Right lobe of liver (tissue), 4 donors: Measurements from ENCODE around the gene ZBTB43.

ENCODE experiments used
- POLR2A ChIP-seq: fragments of 450-650 bp; IDR thresholded peaks from one replicate; pipeline ENCODE4 v1.6.1; 2017; ENCODE audit warnings: antibody characterized with exemption, mild to moderate bottlenecking
- TF ChIP-seq, protein P1 (sequence below), 4 donors: fragments of 200-600 bp in 3 of 4; fragments of 450-650 bp in 1 of 4; IDR thresholded peaks; one replicate each; pipeline versions ENCODE4 v1.5.1 to v1.8.0; 2016 to 2022; ENCODE audit warnings: antibody characterized with exemption in 4 of 4, mild to moderate bottlenecking in 2 of 4
- donor health status: DM: no; HTN: no; CAD: no.
- donor health status: DM: no; HTN: no; CAD: no.
- donor health status: DM: no; HTN: yes; CAD: no.

DNA sequence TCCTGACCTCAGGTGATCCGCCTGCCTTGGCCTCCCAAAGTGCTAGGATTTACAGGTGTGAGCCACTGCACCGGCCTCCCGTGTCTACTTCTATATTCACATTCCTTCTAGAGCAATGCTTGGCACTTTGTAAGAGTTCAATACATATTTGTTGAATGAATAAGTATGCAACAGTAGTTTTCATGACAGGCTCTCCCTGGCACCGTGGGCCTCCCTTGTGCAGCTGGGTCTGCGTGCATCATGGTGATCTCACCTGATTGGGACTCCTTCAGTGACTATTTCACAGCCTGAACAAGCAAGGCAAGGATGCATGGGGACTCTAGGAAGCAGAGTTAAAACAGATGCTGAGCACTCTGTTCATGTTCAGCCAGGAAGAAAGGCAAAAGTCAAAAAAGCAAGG, 48.8 kb downstream of the ZBTB43 start:
- TF ChIP-seq, protein P1, sequence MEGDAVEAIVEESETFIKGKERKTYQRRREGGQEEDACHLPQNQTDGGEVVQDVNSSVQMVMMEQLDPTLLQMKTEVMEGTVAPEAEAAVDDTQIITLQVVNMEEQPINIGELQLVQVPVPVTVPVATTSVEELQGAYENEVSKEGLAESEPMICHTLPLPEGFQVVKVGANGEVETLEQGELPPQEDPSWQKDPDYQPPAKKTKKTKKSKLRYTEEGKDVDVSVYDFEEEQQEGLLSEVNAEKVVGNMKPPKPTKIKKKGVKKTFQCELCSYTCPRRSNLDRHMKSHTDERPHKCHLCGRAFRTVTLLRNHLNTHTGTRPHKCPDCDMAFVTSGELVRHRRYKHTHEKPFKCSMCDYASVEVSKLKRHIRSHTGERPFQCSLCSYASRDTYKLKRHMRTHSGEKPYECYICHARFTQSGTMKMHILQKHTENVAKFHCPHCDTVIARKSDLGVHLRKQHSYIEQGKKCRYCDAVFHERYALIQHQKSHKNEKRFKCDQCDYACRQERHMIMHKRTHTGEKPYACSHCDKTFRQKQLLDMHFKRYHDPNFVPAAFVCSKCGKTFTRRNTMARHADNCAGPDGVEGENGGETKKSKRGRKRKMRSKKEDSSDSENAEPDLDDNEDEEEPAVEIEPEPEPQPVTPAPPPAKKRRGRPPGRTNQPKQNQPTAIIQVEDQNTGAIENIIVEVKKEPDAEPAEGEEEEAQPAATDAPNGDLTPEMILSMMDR (IDR thresholded peaks at IDR 0.05) = no peak
- no peak for TF ChIP-seq POLR2A
